HK-2 (cell line): Measurements from ENCODE around the gene FHIT.

Experiments
- DNase-seq: peaks from one replicate; pipeline ENCODE4 v3.0.0-alpha.2; 2018; ENCODE audit not compliant: unreplicated experiment

Gene FHIT

DNA sequence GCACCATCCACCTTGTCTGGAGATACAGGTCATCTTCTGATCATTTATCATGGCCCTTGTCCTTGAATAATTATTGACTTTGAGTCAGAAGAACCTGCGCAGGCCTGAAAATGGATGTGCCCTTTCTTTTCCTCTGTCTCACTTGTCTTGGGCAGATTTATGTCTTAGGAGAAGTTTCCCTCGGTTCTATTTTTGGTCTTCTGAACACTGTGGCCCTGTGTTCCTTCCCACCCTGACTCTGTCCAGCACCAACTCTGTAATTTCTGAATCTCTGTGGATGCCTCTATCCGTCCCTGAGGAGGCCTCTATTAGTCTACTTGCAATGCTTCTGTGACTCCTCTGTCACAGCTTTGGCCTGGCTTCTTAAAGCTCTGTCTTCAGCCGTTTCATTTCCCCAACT, 1520.7 kb downstream of the FHIT start:
- no peak for DNase-seq

DNA sequence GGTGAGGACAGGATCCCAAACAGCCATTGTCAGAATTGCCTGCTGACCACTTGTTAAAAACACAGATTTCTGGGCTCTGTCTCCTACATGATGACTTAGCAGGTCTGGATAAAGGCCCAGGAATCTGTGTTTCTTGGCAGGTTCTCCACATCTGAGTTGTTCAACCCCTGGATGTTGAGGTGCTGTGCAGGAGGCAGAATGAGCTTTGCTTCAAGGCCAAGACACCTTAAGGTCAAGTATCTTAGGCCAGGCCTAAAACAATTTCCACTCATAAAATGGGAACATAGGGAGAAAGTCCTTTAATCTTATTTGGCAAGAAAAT, 1522.7 kb downstream of the FHIT start:
- DNase-seq, result no peak

DNA sequence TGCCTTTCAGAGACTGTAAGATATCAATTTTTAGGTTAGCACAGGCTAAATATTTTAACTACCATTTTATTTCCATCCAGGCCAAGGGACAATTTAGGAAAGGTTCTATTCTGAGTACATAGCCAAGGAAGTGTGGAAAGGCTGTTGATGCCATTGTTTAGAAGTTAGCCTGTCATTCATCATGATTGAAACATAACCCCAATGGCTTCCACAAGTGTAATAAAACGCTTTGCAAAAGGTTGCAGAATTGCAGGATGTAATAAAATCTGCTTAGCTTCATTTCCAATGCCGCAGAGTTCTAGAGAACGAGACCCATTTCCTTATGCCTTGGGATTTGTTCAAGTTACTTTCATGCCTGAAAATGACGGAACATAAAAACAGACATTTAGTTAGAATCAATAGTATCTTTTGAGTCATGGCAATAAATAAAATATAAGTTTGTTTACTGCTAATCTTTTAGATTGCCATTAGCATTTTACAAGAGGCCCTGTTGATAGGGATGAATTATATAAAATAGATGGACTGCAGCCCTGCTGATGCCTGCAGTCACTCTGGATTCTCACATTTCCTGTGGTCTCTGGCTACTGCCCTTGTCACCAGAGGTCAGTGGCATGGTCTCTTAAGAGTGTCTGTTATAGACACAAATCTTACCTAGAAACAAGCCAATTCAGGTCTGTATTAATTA, 1523.2 kb downstream of the FHIT start:
- DNase-seq, result no peak

DNA sequence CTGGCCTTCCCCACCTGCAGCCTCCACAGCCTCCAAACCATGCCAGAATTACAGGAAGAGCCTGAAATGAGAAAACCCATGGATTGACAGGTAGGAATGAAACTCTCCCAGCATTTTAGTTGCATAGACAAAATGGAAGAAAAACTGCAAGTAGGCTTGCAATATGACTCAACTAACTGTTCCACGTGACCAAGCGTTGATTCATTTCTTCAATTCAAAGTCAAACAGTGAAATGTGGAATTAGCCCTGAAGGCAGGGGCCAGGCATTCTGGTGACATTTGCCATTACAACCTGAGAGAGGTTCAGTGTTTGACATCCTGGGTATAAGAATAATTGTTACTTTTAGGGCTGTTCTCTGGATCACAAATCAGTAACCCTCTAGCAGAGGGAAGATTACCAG, 1525.0 kb downstream of the FHIT start:
- DNase-seq, result no peak

DNA sequence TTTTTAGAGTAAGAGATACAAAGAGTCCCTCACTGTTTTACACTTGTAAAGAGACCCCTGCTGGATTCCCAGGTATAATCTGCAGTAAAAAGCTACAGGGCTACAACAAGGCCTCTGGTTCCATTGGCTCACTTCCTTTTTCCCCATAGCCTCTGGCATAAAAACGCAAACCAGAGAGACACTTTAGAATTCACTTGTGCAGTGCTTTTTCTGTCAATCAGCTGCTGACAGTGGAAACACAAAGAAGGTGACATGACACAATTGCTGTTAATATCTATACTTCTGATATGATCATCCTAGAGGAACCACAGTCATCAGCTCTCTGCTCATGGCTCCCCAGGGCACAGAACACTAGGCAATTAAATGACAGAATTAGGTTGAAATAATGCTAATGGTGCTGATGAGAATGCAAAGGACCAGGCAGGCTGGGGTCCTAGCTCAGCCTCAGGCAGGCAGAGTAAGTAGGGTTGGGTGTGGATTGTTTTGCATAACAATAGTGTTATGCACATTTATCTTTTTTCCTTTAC, 1533.5 kb downstream of the FHIT start:
- no peak for DNase-seq

DNA sequence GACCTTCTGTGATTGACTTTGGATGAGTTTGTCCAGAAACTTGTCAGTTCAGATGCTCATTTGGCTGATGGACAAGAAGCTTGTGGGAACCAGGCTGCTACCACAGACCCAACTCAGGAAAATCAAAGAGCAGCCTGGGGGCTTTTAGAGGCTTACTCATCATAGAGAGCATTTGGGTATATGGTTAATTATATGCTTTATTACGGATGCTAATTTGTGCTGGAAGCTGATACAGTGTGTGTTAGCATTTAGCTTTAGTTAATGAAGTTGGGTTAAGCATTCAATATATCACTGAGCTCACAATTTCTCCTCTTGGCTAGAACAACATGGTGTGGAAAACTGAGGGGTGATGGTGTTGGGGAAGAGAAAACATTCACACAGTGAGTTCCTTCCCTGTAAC, 1537.2 kb downstream of the FHIT start:
- DNase-seq, result no peak

DNA sequence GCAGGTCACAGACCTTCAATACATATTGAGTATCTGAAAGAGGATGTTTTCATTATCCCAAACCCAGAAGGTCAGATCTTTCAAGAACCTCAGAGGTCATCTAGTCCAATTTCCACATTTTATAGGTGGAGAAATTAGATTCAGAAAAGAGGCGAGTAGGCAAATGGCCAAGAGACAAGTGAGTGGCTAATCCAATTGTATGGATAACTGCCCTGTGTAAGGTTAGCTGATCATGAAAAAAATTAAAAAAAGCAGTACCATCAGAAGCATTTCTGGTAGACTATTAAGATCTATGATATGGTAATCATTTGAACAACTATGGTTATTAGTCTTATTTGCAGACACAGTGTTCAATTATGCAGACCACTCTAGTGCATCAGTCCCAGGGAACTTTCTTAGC, 1540.7 kb downstream of the FHIT start:
- no peak for DNase-seq

DNA sequence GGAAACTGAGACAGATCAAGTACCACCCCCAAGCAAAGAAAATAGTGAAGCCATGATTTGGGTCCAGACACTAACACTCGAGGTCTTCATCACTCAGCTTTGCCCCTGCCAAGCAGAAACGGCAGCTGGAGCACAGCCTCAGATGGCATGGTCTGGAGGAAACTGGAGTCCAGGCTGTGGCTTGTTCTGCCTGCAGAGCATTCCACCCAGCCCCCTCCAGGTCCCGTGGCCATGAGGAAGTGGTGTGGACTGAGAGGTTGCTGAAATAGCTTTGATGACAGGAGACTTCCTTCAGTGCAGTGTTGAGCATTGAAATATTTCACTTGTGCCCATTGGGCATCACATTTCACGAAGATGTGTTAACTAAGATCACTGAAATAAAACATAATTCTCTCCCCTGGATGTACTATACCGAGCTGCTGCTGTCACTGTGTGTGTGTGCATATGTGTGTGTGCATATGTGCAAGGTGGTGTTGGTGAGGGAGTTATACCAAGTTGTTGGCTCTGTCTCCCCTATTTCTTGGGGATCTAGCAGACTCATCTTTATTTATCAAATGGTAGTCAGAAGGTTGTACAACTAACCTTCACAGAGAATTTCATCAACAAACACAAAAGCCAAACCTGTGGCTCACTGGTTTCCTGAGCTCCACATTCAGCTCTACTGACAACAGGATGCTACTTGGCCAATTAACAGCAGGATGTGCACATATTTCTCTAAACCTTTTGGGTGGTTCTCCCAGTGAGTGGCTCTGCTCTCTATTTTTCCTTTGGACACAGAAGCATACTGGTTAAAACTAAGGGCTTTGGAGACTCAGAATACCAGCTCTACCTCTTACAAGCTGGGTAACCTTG, 1541.3 kb downstream of the FHIT start:
- no peak for DNase-seq

DNA sequence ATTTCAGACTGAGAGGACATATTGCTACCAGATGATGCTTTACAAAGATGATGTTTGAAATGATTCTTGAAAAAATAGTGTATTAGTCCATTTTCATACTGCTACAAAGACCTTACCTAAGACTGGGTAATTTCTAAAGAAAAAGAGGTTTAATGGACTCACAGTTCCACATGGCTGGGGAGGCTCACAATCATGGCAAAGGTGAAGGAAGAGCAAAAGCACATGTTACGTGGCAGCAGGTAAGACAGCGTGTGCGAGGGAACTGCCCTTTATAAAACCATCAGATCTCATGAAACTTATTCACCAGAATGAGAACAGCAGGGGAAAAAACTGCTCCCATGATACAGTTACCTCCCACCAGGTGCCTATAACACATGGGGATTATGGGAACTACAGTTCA, 1543.0 kb downstream of the FHIT start:
- DNase-seq, result no peak

DNA sequence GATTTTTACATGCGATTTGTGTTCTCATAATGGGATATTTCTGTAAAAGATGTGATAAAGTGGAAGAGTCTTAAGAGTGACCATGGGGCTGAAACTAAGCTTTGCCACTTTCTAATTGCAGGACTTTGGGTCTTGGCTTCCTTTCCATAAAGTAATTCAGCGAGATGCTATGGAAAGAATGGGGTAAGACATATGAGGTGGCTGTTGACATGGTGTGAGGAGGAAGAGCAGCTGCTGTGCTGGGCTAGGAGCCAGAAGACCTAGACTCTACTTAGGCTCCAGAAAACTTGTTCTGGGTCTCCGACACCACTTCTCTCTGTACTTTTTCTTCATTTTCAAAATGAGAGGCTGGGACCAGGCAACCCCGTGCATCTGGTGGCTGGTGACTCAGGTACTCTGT, 1547.0 kb downstream of the FHIT start:
- no peak for DNase-seq

DNA sequence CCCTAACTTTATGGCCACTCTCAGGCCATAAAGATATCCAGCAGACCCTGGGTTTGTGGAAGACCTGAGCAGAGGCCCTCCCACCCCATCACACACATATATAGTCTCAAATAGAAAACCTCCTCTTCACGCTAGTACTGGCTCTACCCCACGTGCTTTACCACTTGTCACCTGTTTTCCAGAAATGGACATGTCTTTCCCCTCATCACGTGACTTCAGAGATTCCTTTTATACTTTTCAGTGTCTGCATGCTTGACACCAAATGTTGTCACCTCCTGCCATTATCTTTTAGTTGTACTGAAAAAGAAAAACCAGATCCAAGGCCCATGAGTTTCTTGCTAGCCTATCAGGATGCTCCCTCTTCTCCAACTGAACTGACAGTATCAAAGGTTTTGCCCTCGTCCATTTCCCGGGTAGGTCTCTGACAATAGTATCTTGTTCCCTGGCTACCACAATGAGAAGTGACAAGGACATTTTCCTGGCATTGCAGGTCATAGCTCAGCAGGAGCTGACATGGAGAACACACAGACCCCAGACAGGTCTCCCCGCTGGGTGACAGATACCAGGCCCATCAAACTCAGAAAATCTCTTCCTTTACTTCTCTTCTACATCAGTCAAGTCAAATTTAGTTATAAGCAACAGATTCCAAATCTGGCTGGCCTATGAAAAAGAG, 1551.5 kb downstream of the FHIT start:
- DNase-seq, result no peak
